ENCODE results near the gene TBC1D22A.

DNA sequence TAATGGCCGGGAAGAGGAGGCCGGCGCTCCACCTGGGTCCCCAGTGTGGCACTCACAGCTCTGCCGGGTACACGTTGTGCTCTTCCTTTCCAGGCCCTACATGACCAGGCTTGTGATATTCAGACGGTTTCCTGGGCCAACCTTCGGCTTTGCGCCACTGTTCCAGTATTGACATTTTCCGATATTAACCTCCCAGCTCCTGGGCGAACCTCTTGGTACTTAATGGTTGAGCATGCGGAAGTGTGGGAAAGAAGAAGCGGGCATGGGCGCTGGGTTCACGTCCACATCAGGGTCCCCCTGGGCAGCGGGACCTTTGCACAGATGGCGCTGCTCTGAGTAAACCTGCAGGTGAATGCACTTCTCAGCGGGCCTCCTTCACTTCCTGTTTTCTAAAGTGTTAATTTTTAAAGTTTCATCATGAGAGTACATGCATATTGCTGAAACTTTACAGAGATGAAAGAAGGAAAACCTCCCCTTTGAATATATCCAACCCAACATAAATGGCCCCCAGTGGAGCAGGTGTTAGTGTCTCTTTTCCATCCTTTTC, 286.7 kb downstream of the TBC1D22A start:
- TF ChIP-seq, protein P1, sequence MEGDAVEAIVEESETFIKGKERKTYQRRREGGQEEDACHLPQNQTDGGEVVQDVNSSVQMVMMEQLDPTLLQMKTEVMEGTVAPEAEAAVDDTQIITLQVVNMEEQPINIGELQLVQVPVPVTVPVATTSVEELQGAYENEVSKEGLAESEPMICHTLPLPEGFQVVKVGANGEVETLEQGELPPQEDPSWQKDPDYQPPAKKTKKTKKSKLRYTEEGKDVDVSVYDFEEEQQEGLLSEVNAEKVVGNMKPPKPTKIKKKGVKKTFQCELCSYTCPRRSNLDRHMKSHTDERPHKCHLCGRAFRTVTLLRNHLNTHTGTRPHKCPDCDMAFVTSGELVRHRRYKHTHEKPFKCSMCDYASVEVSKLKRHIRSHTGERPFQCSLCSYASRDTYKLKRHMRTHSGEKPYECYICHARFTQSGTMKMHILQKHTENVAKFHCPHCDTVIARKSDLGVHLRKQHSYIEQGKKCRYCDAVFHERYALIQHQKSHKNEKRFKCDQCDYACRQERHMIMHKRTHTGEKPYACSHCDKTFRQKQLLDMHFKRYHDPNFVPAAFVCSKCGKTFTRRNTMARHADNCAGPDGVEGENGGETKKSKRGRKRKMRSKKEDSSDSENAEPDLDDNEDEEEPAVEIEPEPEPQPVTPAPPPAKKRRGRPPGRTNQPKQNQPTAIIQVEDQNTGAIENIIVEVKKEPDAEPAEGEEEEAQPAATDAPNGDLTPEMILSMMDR (IDR thresholded peaks at IDR 0.05 in 2 of 3, conservative IDR thresholded peaks at IDR 0.05 in 1 of 3; ENCODE audit: borderline replicate concordance in 1 of 3, insufficient read depth in 1 of 3, low read depth in 2 of 3, low read length in 2 of 3) = no peak
- TF ChIP-seq POLR2A (IDR thresholded peaks at IDR 0.05; ENCODE audit: borderline replicate concordance, extremely low read depth, insufficient read depth, insufficient read length) = no peak
- TF ChIP-seq TCF7L2 (IDR thresholded peaks at IDR 0.05; ENCODE audit: borderline replicate concordance, extremely low read depth, insufficient read depth, insufficient read length) = no peak
